ENCODE results near the gene UBE2E1.

Gene UBE2E1

GRCh38 chr3:23796518-23796917 is 9.2 kb upstream of the UBE2E1 start:
- DNase-seq (ENCODE audit: low read depth) = no peak

DNA sequence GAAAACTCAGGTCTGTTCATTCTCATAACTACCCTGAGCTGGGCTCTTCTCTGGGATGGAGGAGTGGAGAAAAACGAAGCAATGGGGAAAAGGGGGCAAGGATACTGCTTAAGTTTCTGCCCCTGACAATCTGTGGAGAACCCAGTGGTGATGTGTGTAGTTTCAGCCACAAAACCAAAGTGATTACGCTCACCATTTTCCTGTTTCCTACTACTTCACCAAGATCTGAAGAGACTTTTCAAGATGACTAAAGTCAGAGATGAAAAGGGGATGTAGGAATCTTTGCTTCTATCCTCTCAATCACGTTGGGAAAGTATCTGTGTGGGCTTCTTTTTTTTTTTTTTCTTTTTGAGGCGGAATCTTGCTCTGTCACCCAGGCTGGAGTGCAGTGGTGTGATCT is 8.3 kb upstream of the UBE2E1 start:
- DNase-seq (ENCODE audit: low read depth) = no peak

DNA sequence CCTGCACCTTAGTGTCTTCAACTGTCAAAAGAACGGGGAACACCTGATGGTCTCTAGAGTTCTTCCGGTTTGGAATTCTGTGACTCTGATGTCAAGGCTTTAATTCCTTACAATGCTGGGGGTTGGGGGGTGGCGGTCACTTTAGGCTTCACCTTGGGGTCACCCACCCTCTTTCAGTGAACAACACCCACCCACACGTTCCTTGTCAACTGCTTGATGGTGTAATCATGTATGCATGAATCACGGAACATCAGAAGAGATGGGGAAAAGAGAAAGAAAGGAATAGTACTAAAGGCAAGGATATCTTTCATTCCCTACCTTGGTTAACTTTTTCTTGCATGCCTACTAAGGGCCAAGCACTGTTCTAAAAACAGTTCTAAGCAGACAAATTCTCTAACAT is 7.3 kb upstream of the UBE2E1 start:
- no peak for DNase-seq (ENCODE audit: low read depth)

DNA sequence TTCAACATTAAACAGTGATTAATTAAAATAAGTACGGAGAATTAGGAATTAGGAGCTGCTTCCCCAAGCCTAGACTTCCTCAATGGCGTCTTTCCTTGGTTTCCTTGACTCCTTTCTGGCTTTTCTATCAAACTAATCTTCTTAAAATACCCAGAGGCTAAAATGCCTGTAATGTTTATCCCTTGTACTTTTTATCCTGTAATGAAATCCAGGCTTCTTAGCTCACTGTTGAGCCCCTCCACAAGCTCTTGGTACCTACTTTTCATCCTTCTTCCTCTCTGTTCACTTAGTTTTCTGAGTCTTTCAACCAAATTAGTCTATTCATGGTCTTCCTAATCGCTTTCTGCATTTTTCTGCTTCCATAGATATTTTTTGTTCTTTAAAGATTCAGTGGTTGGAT is 6.9 kb upstream of the UBE2E1 start:
- no peak for DNase-seq (ENCODE audit: low read depth)

GRCh38 chr3:23800731-23801130 is 5.0 kb upstream of the UBE2E1 start:
- no peak for DNase-seq (ENCODE audit: low read depth)

- DNase-seq (ENCODE audit: low read depth) = no peak
Observed at GRCh38 chr3:23804441-23805209, 1.1 kb upstream of the UBE2E1 start.

GRCh38 chr3:23805210-23805632 is 534 bp upstream of the UBE2E1 start:
- DNase-seq (ENCODE audit: low read depth) = no peak

- peak; percentile 17 for DNase-seq (ENCODE audit: low read depth)
Observed at GRCh38 chr3:23806534-23807423, 1.0 kb downstream of the UBE2E1 start.

- DNase-seq (ENCODE audit: low read depth) = no peak
Observed at GRCh38 chr3:23807424-23808015, 1.8 kb downstream of the UBE2E1 start.

GRCh38 chr3:23808525-23808924 is 2.8 kb downstream of the UBE2E1 start:
- DNase-seq (ENCODE audit: low read depth) = no peak

- no peak for DNase-seq (ENCODE audit: low read depth)
Observed at GRCh38 chr3:23809294-23809693, 3.5 kb downstream of the UBE2E1 start.

GRCh38 chr3:23809840-23810342 is 4.1 kb downstream of the UBE2E1 start:
- DNase-seq (ENCODE audit: low read depth) = no peak

- DNase-seq (ENCODE audit: low read depth) = no peak
Observed at GRCh38 chr3:23810343-23811184, 4.8 kb downstream of the UBE2E1 start.

- no peak for DNase-seq (ENCODE audit: low read depth)
Observed at GRCh38 chr3:23811185-23811527, 5.4 kb downstream of the UBE2E1 start.

GRCh38 chr3:23811919-23812318 is 6.2 kb downstream of the UBE2E1 start:
- no peak for DNase-seq (ENCODE audit: low read depth)

GRCh38 chr3:23815879-23816278 is 10.1 kb downstream of the UBE2E1 start:
- no peak for DNase-seq (ENCODE audit: low read depth)

DNA sequence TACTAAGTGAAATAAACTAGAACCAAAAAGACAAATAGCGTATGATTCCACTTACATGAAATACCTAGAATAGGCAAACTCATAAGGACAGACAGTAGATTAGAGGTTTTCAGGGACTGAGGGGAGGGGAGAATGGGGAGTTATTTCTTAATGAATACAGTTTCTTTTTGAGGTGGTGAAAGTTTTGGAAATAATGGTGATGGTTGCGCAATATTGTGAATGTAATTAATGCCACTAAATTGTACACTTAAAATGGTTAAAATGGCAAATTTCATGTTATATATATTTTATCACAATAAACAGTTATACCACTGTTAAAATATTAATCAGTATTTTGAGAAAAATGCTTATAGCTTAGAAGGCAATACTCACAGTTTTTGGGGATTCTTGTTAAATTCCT is 11.0 kb downstream of the UBE2E1 start:
- no peak for DNase-seq (ENCODE audit: low read depth)

- DNase-seq (ENCODE audit: low read depth) = no peak
Observed at GRCh38 chr3:23817508-23818223, 11.9 kb downstream of the UBE2E1 start.

- no peak for DNase-seq (ENCODE audit: low read depth)
Observed at GRCh38 chr3:23819599-23820360, 14.0 kb downstream of the UBE2E1 start.

- DNase-seq (ENCODE audit: low read depth) = no peak
Observed at GRCh38 chr3:23820888-23821287, 15.1 kb downstream of the UBE2E1 start.

Measured in fibroblast of the conjunctiva (primary cell).